ENCODE measurements around the gene TFB1M.
"Not testable (repeated sequence)": the region's sequence is repeated elsewhere in the genome, so short reads cannot be mapped to it uniquely, and the experiment has no call there.

DNA sequence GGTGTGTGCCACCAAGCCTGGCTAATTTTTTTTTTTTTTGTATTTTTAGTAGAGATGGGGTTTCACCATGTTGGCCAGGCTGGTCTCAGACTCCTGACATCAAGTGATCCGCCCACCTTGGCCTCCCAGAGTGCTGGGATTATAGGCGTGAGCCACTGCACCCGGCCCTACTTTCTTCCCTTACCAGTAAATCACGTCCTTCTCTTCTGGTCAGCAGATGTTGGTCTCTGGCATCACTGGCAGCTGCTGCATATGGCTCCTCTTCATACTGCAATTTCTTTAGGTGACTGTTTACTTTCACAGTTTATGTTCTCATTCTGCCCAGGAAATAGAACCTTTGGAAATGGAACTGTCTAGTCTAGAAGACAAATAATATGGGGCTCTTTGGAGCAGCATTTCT lies 83.3 kb downstream of the TFB1M start:
- TF ChIP-seq, protein P1, sequence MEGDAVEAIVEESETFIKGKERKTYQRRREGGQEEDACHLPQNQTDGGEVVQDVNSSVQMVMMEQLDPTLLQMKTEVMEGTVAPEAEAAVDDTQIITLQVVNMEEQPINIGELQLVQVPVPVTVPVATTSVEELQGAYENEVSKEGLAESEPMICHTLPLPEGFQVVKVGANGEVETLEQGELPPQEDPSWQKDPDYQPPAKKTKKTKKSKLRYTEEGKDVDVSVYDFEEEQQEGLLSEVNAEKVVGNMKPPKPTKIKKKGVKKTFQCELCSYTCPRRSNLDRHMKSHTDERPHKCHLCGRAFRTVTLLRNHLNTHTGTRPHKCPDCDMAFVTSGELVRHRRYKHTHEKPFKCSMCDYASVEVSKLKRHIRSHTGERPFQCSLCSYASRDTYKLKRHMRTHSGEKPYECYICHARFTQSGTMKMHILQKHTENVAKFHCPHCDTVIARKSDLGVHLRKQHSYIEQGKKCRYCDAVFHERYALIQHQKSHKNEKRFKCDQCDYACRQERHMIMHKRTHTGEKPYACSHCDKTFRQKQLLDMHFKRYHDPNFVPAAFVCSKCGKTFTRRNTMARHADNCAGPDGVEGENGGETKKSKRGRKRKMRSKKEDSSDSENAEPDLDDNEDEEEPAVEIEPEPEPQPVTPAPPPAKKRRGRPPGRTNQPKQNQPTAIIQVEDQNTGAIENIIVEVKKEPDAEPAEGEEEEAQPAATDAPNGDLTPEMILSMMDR (IDR thresholded peaks at IDR 0.05): not testable (repeated sequence)
- TF ChIP-seq POLR2A (IDR thresholded peaks at IDR 0.05): not testable (repeated sequence)
